Activated naive CD8-positive, alpha-beta T cell treated with anti-CD3 and anti-CD28 coated beads, Interleukin-2, amount 10 ng/mL, durations not matched to agents 7 days and 5 days (primary cell): ENCODE measurements around the gene PLEKHO2. TPM values are rescaled to one million over a fixed set of nuclear protein-coding genes. Genes with fewer than 3 reads are reported as not detected.
A peak's percentile ranks its signal among the peaks of the same experiment; 100 is the strongest.

Source experiments
- ATAC-seq: fragments of 150-1000 bp; cut with Tn5 transposase; one replicate; pipeline ENCODE4 v1.10.0; 2021; ENCODE audit warnings: low read depth, moderate library complexity
- POLR2A ChIA-PET: fragments of 350-600 bp; sonication (Branson Sonifier 250); formaldehyde crosslinking; loops from one replicate; lab custom pipeline; 2021; ENCODE audit warnings: antibody characterized with exemption; lab: Charles Lee
- DNase-seq: peaks from one replicate; pipeline ENCODE4 v3.0.0; 2021
- H3K27ac Mint-ChIP-seq: one replicate; pipeline ENCODE4 v1.8.0; 2022; ENCODE audit warnings: mild to moderate bottlenecking, mixed read lengths
- H3K27me3 Mint-ChIP-seq: one replicate; pipeline ENCODE4 v1.8.0; 2022; ENCODE audit warnings: mild to moderate bottlenecking, moderate library complexity, mixed read lengths
- H3K36me3 Mint-ChIP-seq: one replicate; pipeline ENCODE4 v1.8.0; 2021; ENCODE audit warnings: mild to moderate bottlenecking, mixed read lengths
- H3K4me1 Mint-ChIP-seq: one replicate; pipeline ENCODE4 v1.8.0; 2021; ENCODE audit warnings: mixed read lengths
- H3K4me3 Mint-ChIP-seq: one replicate; pipeline ENCODE4 v1.8.0; 2022; ENCODE audit warnings: mild to moderate bottlenecking, moderate library complexity, mixed read lengths
- H3K9me3 Mint-ChIP-seq: one replicate; pipeline ENCODE4 v1.8.0; 2021; ENCODE audit warnings: mixed read lengths
- total RNA-seq, 2 experiments: library from RNA; stranded (reverse); gene quantifications; one replicate each; pipeline ENCODE4 v1.2.3, GENCODE V29; 2021

PLEKHO2 gene
- total RNA-seq, 2 experiments from 2014 or later: 25.4 to 25.7 TPM

DNA sequence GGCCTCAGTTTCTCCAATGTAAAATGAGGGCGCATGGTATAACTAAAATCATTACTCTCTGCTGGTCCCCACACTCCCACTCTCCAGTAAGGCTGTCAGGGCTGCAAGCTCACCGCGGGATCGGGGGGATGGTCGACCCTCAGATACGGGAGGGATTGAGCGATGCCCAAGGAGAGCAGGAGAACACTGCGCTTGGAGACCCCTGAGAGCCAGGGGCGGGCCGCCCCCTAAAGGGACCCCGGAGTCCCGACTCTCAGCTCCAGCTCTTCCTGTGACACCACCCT, 713 bp upstream of the PLEKHO2 start:
- Mint-ChIP-seq H3K27ac (peak overlapping the region; percentile 83), H3K4me1 (peaks cover 60% of the 10 kb centered on the region), H3K9me3 (no peaks in the 10 kb centered on the region), H3K36me3 (peaks cover 9% of the 10 kb centered on the region), H3K27me3 (no peaks in the 10 kb centered on the region), H3K4me3 (peak overlapping the region; percentile 81)
- no peak for DNase-seq
- ATAC-seq: no peak
- POLR2A ChIA-PET: interaction anchor here (0.9 to 2.8 kb wide), 9 partner anchors 9 to 464 kb away, joined by 3 to 52 read pairs (median 3); partner anchors contain the start of genes PIF1 and RNU5B-1

- ATAC-seq: no peak
- DNase-seq: peak; percentile 40
- Mint-ChIP-seq H3K27me3 (no peaks in the 10 kb centered on the region), H3K4me1 (peaks cover 54% of the 10 kb centered on the region), H3K4me3 (peak overlapping the region; percentile 94), H3K27ac (peak overlapping the region; percentile 89), H3K9me3 (no peaks in the 10 kb centered on the region), H3K36me3 (peaks cover 10% of the 10 kb centered on the region)
- POLR2A ChIA-PET: interaction anchor here (0.5 to 4.2 kb wide), 6 partner anchors 9 to 52 kb away, joined by 3 to 50 read pairs (median 4); partner anchors contain the start of gene PIF1
Observed at GRCh38 chr15:64842096-64842939, 603 bp downstream of the PLEKHO2 start.

DNA sequence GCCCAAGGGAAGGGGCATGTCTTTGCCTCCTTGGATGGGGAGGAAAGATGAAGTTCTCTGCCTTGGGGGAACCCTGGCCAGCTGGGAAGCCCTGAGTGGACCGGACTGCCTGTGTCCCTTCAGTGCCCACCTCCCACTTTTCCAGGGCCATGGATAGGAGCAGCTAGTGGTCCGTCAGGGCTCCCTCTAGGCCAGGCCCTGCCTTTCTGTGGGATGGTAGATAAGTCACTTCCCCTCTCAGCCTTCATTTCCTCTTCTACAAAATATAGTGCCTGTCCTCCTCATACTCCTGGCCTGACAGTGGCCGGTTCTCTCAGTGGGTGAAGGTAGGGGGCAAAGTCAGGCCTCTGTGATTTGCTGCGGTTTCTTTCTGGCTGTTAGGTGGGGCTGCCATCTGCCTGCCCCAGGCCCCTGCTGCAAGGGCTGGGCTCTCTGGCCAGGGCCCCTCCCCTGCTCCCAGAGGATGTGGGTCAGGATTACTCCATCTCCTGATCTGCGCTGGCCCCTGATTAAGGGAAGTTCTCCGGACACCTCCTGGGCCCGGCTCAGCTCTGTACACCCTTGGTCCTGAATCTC, 1.4 kb downstream of the PLEKHO2 start:
- no peaks in the 10 kb centered on the region for H3K27me3 Mint-ChIP-seq
- H3K4me3 Mint-ChIP-seq: peak overlapping the region; percentile 94
- H3K36me3 Mint-ChIP-seq: peaks cover 13% of the 10 kb centered on the region
- peaks cover 54% of the 10 kb centered on the region for H3K4me1 Mint-ChIP-seq
- ATAC-seq: no peak
- POLR2A ChIA-PET: interaction anchor here (0.5 to 4.2 kb wide), 8 partner anchors 8 to 210 kb away, joined by 3 to 50 read pairs (median 4); partner anchors contain the start of gene PIF1
- peak overlapping the region; percentile 89 for H3K27ac Mint-ChIP-seq
- peak; percentile 40 for DNase-seq
- no peaks in the 10 kb centered on the region for H3K9me3 Mint-ChIP-seq

DNA sequence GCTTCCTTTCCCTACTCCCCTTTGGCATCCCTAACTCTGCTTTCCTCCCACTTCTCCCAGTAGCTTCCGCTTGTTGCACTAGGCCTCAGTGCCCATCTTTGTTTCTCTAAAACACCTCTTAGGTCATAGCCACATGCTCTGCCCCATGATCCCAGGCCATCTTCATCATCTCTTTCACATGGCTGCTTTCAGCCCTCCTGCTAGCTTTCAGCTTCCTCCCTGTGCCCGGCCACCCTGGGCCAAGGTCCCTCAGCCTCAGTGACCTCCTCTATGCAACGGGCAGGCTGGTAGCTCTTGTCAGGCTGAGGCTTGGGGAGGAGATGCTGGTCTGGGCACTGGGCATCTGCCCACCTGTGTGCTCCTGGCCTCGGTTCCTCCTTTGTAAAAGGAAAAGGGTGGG, 2.3 kb downstream of the PLEKHO2 start:
- Mint-ChIP-seq H3K4me1 (peaks cover 49% of the 10 kb centered on the region), H3K4me3 (peak overlapping the region; percentile 94), H3K27me3 (no peaks in the 10 kb centered on the region), H3K9me3 (no peaks in the 10 kb centered on the region), H3K36me3 (peaks cover 19% of the 10 kb centered on the region), H3K27ac (peak overlapping the region; percentile 84)
- POLR2A ChIA-PET: interaction anchor here (0.6 to 4.2 kb wide), 5 partner anchors 18 to 66 kb away, joined by 3 to 50 read pairs (median 3); partner anchors contain the start of gene PIF1
- DNase-seq (no peak), ATAC-seq (no peak)

- POLR2A ChIA-PET: interaction anchor here (0.6 to 4.2 kb wide), 6 partner anchors 9 to 139 kb away, joined by 3 to 50 read pairs (median 4); no protein-coding TSS in a partner anchor
- DNase-seq: peak; percentile 45
- H3K27me3 Mint-ChIP-seq: no peaks in the 10 kb centered on the region
- peak; percentile 15 for ATAC-seq
- H3K9me3 Mint-ChIP-seq: no peaks in the 10 kb centered on the region
- H3K27ac Mint-ChIP-seq: peak overlapping the region; percentile 84
- peaks cover 45% of the 10 kb centered on the region for H3K4me1 Mint-ChIP-seq
- H3K36me3 Mint-ChIP-seq: peaks cover 19% of the 10 kb centered on the region
- H3K4me3 Mint-ChIP-seq: peak overlapping the region; percentile 94
Observed at GRCh38 chr15:64844576-64845145, 2.9 kb downstream of the PLEKHO2 start.

DNA sequence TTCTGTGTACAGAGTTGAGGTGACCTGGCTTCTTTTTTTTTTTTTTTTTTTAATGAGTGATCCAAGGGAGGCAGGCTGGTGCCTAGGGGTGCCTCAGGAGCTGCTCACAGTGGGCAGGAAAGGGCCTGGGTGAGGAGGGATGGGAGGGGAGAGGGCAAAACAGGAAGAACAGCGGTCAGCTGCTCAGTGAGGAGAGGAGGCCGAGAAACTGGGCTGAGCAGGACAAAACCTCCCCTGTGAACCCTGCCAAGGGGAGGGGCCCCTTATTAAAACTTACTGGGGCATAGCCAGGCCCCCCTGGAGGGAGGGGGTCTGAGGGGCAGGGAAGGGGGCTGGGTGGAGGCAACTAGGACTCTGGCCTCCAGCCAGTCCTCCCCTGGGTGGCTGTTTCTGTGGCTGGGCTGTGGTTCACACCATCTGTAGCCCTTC, 3.5 kb downstream of the PLEKHO2 start:
- ATAC-seq: no peak
- no peaks in the 10 kb centered on the region for H3K9me3 Mint-ChIP-seq

DNA sequence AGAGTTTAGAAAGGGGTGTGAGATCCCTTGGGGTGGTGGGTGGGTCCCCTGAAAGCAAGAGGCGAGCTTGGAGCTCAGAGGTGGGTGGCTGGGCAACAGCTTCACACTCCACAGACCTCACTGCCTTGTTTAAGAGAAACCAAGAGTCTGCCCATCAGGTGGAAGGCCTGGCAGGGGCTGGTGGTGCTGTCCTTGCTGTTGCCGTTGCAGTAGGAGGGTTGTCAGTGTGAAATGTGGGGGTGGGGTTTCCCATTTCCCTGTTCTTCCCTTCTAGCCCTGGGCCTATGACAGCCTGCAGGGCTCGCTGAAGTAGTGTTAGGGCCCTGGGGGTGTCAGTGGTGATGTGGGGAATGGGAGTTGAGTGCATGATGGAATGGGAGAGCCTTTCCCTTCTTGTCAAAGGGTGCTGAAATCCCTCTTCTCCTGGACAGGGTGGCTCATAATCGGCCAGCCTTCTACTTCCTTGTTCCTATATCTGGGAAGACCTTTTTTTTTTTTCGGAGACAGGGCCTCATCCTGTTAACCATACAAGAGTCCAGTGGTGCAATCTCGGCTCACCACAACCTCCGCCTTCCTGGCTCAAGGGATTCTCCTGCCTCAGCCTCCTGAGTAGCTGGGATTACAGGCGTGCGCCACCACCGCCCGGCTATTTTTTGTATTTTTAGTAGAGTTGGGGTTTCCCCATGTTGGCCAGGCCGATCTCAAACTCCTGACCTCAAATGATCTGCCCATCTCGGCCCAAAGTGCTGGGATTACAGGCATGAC, 4.3 kb downstream of the PLEKHO2 start:
- Mint-ChIP-seq H3K27ac (peak overlapping the region; percentile 54), H3K9me3 (no peaks in the 10 kb centered on the region), H3K4me3 (no peak overlapping the region), H3K36me3 (peaks cover 19% of the 10 kb centered on the region), H3K27me3 (no peaks in the 10 kb centered on the region), H3K4me1 (peaks cover 41% of the 10 kb centered on the region)
- ATAC-seq (no peak), DNase-seq (no peak)
- POLR2A ChIA-PET: interaction anchor here (1.0 to 4.2 kb wide), 2 partner anchors 10 to 48 kb away, joined by 3 to 50 read pairs; no protein-coding TSS in a partner anchor

More for the DNA sequence above, 3.5 kb downstream of the PLEKHO2 start:
- Mint-ChIP-seq H3K4me1 (peaks cover 42% of the 10 kb centered on the region), H3K4me3 (peak overlapping the region; percentile 94), H3K27ac (peak overlapping the region; percentile 84), H3K36me3 (peaks cover 19% of the 10 kb centered on the region), H3K27me3 (no peaks in the 10 kb centered on the region)
- POLR2A ChIA-PET: interaction anchor here (0.7 to 4.2 kb wide), 5 partner anchors 9 to 139 kb away, joined by 3 to 50 read pairs (median 4); no protein-coding TSS in a partner anchor
- DNase-seq: no peak

GRCh38 chr15:64847016-64847415, 5.3 kb downstream of the PLEKHO2 start:
- H3K27me3 Mint-ChIP-seq: no peaks in the 10 kb centered on the region
- no peak overlapping the region for H3K27ac Mint-ChIP-seq
- H3K4me1 Mint-ChIP-seq: peaks cover 43% of the 10 kb centered on the region
- peaks cover 21% of the 10 kb centered on the region for H3K36me3 Mint-ChIP-seq
- no peak for DNase-seq
- no peak for ATAC-seq
- H3K4me3 Mint-ChIP-seq: no peak overlapping the region
- no peaks in the 10 kb centered on the region for H3K9me3 Mint-ChIP-seq
- POLR2A ChIA-PET: no interaction called here

DNA sequence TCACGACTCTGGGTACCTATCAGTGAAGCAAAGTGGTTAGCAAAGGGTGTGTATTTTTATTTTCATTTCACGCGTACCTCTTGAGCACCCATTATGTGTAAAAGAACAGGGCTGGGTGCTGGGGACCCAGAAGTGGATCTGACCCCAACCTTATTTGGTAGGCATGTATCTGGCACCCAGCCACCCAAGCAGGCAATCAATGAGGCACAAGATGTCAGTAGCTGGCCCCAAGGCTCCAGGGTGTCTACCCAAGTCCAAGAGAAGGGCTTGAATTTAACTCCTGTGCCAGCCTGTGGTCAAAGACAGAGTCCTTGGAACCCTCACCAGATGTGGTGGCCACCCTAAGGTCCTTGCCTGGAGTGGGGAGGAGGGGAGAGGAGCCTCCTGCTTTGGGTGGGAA, 5.7 kb downstream of the PLEKHO2 start:
- POLR2A ChIA-PET: no interaction called here
- H3K4me1 Mint-ChIP-seq: peaks cover 45% of the 10 kb centered on the region
- H3K36me3 Mint-ChIP-seq: peaks cover 23% of the 10 kb centered on the region
- no peak for DNase-seq
- no peaks in the 10 kb centered on the region for H3K27me3 Mint-ChIP-seq
- no peaks in the 10 kb centered on the region for H3K9me3 Mint-ChIP-seq
- ATAC-seq: no peak
- H3K27ac Mint-ChIP-seq: no peak overlapping the region
- H3K4me3 Mint-ChIP-seq: no peak overlapping the region

DNA sequence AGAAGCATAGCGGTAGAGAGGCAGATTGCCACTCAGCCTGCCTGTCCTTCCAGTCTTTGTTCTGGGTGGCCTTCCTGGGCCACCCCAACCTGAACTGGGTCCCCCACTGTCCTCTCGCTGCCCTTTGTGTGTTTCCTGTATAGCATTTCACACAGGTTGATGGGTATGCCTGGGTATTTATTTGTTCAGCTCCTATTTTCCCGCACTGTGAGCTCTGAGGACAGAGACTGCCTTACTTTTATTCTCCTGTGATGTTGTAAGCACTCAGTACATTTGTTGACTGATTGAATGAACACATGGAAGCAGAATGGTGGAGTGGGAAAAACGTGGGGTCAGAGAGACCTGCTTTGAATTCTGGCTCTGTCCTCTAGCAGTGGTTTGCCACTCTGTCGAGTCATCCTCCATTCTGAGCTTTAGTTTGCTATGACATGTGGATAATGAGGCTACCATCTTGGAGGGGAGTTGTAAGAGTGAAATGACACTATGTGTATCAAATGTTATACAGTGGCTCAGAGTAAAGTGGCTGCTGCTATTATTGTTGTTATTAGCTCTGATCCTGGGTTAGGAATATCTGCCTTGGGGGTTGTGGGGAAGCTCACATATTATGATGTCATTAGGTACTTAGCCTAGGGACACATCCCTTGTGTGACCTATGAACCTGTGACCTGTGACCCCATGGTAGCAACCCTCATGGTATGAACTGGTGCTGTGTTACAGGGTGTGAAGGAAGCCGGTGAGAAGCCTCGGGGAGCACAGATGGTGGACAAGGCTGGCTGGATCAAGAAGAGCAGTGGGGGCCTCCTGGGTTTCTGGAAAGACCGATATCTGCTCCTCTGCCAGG, 6.4 kb downstream of the PLEKHO2 start:
- H3K4me3 Mint-ChIP-seq: no peak overlapping the region
- POLR2A ChIA-PET: interaction anchor here (0.5 to 1.0 kb wide), 2 partner anchors 44 to 46 kb away, joined by 3 read pairs; no protein-coding TSS in a partner anchor

DNA sequence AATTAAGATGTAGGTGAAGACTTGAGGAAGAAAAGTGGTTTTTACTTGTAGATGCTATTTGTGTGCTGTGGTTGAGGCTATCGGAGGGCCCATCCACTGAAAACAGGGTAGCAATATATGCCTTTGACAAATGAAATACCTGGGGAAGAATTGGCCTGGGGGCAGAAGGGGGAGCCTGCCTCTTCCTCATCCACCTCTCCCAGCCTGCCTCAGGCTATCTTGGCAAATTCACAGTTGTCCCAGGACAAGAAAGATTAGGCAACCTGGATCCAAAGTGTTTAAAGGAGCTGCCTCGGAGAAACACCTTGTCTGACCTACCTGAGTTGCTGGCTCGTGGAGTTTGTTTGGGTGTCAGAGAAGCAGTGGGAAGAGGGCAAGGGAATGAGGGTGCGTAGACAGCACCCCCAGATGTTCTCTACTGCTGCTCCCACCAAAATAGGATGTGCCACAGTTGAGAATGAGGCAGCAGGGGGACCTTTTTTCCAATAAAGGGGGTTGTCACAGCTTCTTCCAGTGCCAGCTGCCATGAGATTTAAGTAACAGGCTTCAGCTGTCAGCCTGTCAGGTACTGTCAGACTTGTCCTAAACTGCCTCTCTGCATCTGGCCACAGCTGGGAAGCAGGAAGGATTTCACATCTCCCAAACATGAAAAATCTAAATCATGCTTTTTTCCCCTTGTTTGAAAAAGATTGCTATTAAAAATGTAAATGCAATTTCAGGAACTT, 9.2 kb downstream of the PLEKHO2 start:
- POLR2A ChIA-PET: interaction anchor here (0.6 to 1.0 kb wide), 3 partner anchors 8 to 25 kb away, joined by 3 read pairs; partner anchors contain the start of gene PIF1
- Mint-ChIP-seq H3K4me3 (no peak overlapping the region), H3K27me3 (no peaks in the 10 kb centered on the region), H3K36me3 (peaks cover 17% of the 10 kb centered on the region), H3K27ac (no peak overlapping the region), H3K9me3 (no peaks in the 10 kb centered on the region), H3K4me1 (peaks cover 24% of the 10 kb centered on the region)
- DNase-seq (no peak), ATAC-seq (no peak)

More for the DNA sequence above, 6.4 kb downstream of the PLEKHO2 start:
- DNase-seq: no peak
- Mint-ChIP-seq H3K4me1 (peaks cover 43% of the 10 kb centered on the region), H3K36me3 (peaks cover 23% of the 10 kb centered on the region), H3K9me3 (no peaks in the 10 kb centered on the region), H3K27me3 (no peaks in the 10 kb centered on the region), H3K27ac (no peak overlapping the region)
- ATAC-seq: no peak
